ENCODE results near the gene FADS1. TPM values are rescaled to one million over a fixed set of nuclear protein-coding genes. Genes with fewer than 3 reads are reported as not detected.

FADS1 gene
- total RNA-seq, 1 donor from 2014 or later = 64.7 TPM

DNA sequence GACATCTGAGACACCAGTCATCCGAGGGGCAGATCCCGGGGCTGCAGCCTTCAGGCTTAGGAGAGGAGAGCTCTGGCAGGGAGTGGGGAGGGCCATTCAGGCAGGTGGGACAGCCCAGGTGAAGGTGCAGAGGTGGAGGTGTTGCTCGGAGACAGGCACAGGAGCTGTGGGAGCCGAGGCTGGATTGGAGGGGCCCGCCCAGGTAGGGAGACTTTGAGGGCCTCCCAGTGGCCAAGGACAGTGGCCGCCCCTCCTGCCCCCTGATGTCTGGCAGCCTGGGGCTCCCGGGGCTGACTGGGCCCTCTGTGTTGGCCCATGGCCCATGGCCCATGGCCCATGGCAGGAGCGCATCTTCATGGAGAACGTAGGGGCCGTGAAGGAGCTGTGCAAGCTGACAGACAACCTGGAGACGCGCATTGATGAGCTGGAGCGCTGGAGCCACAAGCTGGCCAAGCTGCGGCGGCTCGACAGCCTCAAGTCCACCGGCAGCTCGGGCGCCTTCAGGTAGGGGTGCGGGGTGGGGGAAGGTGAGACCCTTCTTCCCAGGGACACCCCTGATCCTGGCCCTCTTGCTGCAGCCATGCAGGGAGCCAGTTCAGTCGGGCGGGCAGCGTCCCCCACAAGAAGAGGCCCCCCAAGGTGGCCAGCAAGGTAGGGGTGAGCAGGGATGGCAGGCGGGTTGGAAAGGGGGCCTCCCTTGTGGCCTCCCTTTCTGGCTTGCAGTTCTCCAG, 37.7 kb downstream of the FADS1 start:
- DNase-seq (ENCODE audit: extremely low read depth, low read depth, low spot score) = no peak

DNA sequence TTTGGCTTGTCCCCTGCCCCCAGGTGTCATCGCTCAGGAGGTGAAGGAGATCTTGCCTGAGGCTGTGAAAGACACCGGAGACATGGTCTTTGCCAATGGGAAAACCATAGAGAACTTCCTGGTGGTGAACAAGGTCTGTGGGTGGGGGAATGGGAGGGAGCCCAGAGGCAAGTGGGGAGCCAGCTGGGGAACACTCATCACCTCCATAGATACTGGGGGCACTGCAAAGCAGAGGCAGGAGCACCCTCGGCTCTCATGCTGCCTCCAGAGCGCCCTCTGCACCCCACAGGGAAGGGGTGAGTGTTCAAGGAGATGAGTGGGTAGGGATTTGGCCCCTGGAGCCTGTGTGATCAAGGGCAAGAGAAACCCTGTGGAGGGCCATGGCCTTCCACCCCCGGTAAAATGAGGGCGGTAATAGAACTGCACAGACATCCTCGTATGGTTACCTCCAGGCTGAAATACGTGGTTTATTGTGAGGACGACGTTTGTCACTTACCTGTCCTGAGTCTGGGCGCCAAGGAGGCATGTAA, 38.4 kb downstream of the FADS1 start:
- DNase-seq (ENCODE audit: extremely low read depth, low read depth, low spot score) = no peak

GRCh38 chr11:61777234-61778090, 39.3 kb downstream of the FADS1 start:
- DNase-seq (ENCODE audit: extremely low read depth, low read depth, low spot score) = no peak

DNA sequence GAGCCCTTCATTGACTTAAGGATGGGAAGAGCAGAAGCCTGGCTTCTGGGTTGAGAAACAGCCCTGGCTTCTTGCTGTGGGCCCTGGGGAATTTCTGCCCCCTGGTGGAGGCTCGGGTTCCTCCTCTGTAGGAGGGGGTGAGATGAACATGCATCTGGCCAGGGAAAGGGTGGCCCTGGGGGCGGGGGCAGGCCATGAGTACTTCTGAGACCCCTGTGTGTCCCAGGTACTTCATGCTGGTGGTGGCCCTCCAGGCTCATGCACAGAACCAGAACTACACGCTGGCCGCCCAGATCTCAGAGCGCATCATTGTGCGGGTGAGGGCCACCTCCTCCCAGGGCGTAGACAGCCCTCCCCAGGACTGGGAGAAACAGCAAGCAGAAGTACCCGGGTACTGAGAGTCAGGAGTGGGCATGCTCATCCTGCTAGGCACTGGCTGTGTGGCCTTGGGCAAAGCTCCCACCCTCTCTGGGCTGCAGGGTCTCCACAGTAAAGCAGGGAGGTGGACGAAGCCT, 40.2 kb downstream of the FADS1 start:
- DNase-seq (ENCODE audit: extremely low read depth, low read depth, low spot score) = no peak

DNA sequence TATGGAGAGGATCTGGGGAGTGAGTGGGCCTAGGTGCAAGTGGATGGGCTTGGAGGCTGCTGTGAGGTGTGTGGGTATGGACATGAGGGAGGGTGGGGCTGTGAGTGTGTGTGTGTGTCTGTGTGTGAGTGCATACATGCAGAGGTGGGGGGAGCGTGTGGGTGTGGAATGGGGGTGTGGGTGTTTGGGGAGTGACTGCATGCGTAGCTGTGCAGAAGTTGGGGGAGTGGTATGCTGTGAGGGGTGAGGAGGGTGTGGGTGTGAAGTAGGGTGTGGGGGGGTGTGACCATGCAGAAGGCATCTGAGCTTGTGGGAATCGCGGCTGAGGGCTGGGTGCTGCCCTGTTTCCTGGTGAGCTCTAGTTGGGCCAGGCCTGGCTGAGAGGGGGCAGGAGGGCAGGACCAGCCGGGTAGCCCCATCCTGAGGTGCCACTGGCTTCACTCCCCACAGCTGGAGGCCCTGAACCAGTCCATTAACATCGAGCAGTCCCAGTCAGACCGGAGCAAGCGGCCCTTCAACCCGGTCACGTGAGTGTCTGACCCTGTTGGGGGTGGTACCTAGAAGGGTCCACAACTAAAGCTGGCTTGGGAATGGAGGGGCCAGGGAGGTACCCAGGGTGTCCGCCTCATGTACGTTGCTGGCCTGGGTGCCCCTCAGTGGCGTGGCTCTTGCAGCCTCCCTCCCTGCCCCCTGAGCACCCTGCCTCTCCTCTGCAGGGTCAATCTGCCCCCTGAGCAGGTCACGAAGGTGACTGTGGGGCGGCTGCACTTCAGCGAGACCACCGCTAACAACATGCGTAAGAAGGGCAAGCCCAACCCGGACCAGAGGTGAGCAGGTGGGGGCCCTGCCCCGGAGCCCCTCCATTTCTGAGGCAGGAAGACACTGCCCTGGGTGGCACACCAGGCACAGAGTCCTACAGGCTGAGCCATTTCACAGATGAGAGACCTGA, 40.9 kb downstream of the FADS1 start:
- no peak for DNase-seq (ENCODE audit: extremely low read depth, low read depth, low spot score)

DNA sequence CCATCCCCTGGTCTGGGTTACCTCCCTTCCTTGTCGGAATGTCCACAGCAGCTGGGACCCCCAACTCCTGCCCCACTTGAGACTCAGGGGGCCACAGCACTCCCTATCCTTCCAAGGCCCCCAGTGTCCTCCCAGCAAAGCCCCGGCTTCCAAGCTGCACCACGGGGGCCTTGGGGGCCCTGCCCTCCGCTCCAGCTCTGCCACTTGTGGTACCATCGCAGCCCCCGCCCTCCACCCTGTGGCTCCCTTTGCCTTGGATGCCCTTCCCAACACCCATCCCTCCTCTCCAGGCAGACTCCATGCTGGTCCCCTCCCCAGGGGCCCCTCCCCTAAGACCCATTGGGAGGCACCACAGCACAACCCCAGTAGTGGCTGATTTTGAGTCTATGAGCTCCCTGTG, 41.7 kb downstream of the FADS1 start:
- DNase-seq (ENCODE audit: extremely low read depth, low read depth, low spot score) = no peak

DNA sequence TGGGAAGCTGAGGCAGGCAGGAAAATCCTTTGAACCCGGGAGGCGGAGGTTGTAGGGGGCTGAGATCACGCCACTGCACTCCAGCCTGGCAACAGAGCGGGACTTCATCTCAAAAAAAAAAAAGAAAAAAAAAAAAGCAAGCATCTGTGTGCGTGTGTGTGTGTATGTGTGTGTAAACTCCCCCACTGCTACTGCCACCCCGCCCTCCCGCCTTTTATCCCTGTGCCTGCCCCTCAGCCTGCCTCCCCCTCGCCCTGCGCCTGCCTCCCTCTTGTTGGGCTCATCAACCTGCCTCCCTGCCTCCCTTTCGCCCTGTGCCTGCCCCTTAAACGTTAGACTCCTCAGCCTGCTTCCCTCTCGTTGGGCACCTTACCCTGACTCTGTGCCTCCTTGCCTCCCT, 42.4 kb downstream of the FADS1 start:
- DNase-seq (ENCODE audit: extremely low read depth, low read depth, low spot score) = no peak

DNA sequence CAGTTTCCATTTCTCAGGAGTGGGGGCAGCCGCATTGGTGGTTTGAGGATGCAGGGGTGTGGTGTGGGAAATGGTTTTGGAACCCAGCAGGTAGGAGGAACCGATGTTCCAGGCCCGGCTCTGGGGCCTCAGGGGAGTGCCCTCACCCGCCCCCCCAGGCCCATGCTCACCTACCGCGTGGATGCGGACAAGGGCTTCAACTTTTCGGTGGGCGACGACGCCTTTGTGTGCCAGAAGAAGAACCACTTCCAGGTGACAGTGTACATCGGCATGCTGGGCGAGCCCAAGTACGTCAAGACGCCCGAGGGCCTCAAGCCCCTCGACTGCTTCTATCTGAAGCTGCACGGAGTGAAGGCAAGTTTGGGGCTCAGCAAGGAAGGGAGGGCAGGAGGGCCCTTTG, 43.0 kb downstream of the FADS1 start:
- no peak for DNase-seq (ENCODE audit: extremely low read depth, low read depth, low spot score)

DNA sequence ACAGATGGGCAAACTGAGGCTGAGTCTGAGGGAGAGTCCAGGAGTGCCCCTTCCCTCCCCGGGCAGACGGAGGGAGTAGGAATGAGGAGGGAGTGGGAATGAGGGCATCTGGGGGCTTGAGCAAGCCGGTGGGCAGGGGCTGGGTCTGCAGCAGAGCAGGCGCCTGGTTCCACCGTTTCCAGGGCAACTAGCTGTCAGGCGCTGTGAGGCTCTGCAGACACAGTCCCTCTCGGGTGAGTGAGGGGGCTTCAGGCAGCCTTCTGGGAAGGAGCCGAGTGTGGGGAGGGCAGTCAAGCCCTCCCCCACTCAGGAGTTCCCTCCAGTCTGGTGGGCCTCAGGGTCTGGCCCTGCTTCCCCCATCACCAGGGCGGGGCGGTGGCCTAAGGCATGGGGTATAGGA, 43.4 kb downstream of the FADS1 start:
- no peak for DNase-seq (ENCODE audit: extremely low read depth, low read depth, low spot score)

- no peak for DNase-seq (ENCODE audit: extremely low read depth, low read depth, low spot score)
These were observed 44.8 kb downstream of the FADS1 start for GRCh38 chr11:61771985-61772455.

DNA sequence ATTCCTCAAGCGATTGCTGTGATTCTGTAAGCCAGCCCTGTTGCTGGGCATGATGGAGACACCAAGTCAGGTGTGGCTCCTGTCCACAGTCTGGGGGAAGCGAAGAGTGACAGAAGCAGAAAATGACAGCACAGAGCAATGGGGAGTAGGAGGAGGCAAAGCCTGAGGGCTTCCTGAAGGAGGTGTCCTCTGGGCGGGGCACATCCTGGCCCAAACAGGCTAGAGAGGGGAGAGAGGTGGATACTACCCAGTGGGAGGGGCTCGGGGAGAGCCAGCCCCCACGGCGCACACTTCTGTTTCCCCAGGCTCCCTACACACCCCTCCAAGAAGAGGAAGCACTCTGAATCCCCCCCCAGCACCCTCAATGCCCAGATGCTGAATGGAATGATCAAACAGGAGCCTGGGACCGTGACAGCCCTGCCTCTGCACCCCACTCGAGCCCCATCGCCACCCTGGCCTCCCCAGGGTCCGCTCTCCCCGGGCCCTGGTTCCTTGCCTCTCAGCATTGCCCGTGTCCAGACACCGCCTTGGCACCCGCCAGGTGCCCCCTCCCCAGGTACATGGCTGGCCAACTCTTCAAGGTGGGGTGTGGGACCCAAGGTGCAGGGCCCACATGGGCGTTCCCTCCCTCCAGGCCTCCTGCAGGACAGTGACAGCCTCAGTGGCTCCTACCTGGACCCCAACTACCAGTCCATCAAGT, 45.5 kb downstream of the FADS1 start:
- no peak for DNase-seq (ENCODE audit: extremely low read depth, low read depth, low spot score)

- no peak for DNase-seq (ENCODE audit: extremely low read depth, low read depth, low spot score)
These were observed 46.7 kb downstream of the FADS1 start for GRCh38 chr11:61769946-61770683.

DNA sequence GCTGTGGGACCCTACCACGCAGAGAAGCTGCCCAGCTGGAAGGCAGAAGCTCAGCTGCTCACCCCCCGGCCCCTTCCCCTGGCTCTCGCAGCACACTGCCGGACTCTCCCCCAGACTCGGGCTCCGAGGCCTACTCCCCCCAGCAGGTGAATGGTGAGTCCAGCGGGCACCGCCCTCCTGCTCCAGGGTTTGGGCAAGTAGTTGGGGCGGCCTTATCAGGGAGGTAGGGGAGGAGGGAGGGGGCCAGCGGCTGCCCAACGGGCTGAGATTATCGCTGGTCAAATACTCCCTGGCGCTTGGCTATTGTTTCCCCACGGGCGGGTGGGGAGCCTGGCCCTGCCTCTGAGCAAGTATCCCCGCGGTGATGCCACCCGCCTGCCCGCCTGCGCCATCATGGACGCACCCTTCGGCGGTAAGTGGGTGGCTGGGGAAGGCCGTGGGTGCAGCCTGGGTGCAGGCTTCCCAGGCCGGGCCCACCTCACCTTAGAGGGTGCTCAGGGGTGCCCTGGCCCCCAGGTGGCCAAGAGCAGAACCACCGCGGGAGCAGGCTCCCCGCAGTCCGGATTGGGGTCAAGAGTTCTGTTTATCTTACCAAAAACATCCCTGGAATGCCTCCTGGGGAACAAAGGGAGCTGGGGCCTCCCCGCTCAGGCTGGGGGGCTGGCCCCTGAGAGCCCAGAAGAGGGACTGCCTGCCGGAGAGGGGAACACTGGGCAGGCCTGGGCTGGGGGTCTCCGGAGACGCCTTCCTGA, 47.5 kb downstream of the FADS1 start:
- no peak for DNase-seq (ENCODE audit: extremely low read depth, low read depth, low spot score)

DNA sequence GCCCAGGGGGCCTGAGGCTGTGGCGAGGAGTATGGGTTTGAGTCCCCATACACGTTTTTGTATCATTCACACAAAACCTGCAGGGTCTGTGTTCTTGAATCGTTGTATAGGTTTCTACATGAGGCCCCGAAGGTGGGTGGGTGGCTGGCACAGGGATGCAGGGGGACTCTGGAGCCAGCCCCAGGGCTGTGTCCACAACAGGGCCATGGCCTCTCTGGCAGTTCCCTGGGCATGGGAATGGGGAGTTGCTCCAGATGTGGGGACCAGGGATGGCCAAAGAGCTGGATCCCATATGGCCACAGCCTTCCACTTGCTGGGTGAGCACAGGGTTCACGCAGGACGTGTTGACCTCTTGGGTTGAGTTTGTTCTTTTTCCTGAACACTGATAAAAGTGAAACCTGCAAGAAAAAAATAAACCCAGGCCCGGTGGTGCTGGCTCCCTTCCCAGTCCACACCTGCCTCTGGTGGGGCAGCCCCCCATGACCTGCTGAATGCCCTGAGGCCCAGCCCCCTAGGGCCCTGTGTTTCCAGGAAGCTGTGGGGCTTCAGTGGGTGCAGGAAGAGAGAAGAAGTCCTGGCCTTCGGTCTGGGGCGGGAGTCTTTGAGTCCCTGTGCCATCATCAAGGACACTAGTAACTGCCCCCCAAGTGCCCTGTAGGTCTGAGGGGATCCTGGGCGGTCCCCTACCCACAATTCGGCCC, 48.3 kb downstream of the FADS1 start:
- DNase-seq (ENCODE audit: extremely low read depth, low read depth, low spot score) = no peak

DNA sequence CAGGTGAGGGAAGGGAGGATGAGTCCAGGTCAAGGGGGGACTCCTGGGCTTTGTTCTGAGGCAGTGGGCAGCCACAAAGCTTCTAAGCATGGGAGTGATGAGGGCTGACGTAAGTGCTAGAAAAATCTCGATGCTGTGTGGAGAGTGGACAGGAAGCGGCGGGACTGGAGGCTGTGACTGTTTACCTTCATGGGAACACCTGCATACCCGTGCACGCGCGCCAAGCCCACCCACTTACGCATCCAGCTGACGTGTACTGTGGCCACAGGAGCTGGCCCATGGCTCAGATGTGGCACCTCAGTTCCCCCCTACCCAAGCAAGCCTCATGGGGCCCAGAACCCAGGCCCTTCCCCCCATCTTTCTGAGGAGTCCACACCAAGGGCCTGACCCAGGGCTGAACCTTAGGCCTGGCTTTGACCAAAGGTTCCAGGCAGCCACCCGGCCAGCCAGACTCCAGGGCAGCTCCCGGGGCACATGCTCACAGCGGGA, 50.4 kb downstream of the FADS1 start:
- no peak for DNase-seq (ENCODE audit: extremely low read depth, low read depth, low spot score)

- no peak for DNase-seq (ENCODE audit: extremely low read depth, low read depth, low spot score)
These were observed 51.1 kb downstream of the FADS1 start for GRCh38 chr11:61765550-61766253.
